Measurements from ENCODE around the gene IQSEC1. TPM values are rescaled to one million over a fixed set of nuclear protein-coding genes. Genes with fewer than 3 reads are reported as not detected.
A peak's percentile ranks its signal among the peaks of the same experiment; 100 is the strongest.

Gene IQSEC1
- total RNA-seq, 4 donors from 2014 or later = 13.7 to 59.4 (median 35.5) TPM

DNA sequence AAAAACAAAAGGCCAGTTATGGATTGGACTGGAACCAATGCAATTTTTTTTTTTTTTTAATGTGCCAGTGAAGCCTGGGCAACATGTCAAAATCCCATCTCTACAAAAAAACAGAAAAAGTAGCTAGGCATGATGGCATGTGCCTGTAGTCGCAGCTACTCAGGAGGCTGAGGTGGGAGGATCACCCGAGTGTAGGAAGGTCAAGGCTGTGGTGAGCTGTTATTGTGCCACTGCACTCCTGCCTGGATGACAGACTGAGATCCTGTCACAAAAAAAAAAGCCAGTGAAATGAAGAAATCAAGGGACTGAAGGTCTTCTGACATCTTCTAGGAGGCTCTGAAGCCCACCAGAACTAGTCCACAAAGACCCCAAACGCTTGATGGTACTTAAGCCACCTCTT is 101.2 kb downstream of the IQSEC1 start:
- Histone ChIP-seq H3K36me3 (no peaks in the 10 kb centered on the region), H3K27ac (no peak overlapping the region), H3K4me1 (peaks cover 0 to 8% (median 5%) of the 10 kb centered on the region in 4 donors), H3K4me3 (no peak overlapping the region), H3K27me3 (no peaks in the 10 kb centered on the region), H3K9me3 (no peaks in the 10 kb centered on the region)
- TF ChIP-seq, protein P1, sequence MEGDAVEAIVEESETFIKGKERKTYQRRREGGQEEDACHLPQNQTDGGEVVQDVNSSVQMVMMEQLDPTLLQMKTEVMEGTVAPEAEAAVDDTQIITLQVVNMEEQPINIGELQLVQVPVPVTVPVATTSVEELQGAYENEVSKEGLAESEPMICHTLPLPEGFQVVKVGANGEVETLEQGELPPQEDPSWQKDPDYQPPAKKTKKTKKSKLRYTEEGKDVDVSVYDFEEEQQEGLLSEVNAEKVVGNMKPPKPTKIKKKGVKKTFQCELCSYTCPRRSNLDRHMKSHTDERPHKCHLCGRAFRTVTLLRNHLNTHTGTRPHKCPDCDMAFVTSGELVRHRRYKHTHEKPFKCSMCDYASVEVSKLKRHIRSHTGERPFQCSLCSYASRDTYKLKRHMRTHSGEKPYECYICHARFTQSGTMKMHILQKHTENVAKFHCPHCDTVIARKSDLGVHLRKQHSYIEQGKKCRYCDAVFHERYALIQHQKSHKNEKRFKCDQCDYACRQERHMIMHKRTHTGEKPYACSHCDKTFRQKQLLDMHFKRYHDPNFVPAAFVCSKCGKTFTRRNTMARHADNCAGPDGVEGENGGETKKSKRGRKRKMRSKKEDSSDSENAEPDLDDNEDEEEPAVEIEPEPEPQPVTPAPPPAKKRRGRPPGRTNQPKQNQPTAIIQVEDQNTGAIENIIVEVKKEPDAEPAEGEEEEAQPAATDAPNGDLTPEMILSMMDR (IDR thresholded peaks at IDR 0.05) = no peak
- TF ChIP-seq POLR2A (IDR thresholded peaks at IDR 0.05) = no peak
- no peak for DNase-seq

DNA sequence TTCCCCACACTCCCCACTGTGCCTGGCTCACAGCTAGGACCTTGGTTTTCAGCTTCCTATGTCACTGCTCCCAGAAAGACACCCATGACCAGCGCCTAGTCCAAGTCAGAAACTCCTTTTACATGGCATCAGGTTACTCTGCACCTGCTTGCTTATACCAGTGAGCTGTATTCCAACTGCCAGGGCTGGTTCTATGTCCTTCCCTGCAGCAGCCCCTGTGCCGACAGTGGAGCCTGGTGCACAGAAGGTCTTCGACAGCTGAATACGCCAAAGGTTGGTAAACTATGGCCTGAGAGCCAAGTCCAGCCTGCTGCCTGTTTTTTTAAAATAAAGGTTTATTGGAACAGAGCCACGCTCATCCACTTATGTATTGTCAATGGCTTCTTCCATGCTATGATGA is 102.5 kb downstream of the IQSEC1 start:
- TF ChIP-seq, protein P1 (IDR thresholded peaks at IDR 0.05) = no peak
- no peak for TF ChIP-seq POLR2A (IDR thresholded peaks at IDR 0.05)
- Histone ChIP-seq H3K27me3 (no peaks in the 10 kb centered on the region), H3K36me3 (no peaks in the 10 kb centered on the region), H3K4me1 (peaks cover 0 to 20% (median 10%) of the 10 kb centered on the region in 4 donors), H3K27ac (no peak overlapping the region), H3K9me3 (no peaks in the 10 kb centered on the region), H3K4me3 (no peak overlapping the region)
- no peak for DNase-seq

DNA sequence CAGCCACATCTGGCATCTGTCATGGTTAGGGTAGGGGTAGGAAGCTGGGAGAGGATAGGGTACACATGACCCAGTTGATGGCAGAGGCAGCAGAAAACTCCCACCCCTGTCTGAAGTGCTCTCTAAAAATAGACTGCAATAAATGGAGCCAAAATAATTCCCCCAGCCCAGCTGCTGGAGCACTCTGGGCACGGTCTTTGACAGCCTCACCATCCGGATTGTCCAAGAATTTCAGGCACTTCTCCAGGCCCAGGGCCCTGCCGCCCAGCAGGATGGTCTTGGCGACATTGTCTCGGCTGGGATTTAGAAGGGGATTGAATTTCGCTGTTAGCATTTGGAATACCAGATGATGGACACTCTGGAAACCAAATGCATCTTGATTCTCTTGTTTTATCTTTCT is 103.7 kb downstream of the IQSEC1 start:
- no peak overlapping the region for H3K27ac ChIP-seq
- peaks cover 0 to 31% (median 12%) of the 10 kb centered on the region in 4 donors for H3K4me1 ChIP-seq
- TF ChIP-seq, protein P1 (IDR thresholded peaks at IDR 0.05) = no peak
- no peak for TF ChIP-seq POLR2A (IDR thresholded peaks at IDR 0.05)

GRCh38 chr3:12968541-12968940 is 104.7 kb downstream of the IQSEC1 start:
- no peak overlapping the region for H3K4me3 ChIP-seq
- no peak overlapping the region for H3K27ac ChIP-seq
- no peak for TF ChIP-seq POLR2A (IDR thresholded peaks at IDR 0.05)
- TF ChIP-seq, protein P1 (IDR thresholded peaks at IDR 0.05) = no peak
- no peaks in the 10 kb centered on the region for H3K27me3 ChIP-seq
- DNase-seq = no peak
- no peaks in the 10 kb centered on the region for H3K36me3 ChIP-seq
- no peaks in the 10 kb centered on the region for H3K9me3 ChIP-seq
- H3K4me1 ChIP-seq = peaks cover 0 to 40% (median 15%) of the 10 kb centered on the region in 4 donors

More for the DNA sequence above, 103.7 kb downstream of the IQSEC1 start:
- H3K4me3 ChIP-seq = no peak overlapping the region
- DNase-seq = no peak
- no peaks in the 10 kb centered on the region for H3K27me3 ChIP-seq
- no peaks in the 10 kb centered on the region for H3K36me3 ChIP-seq
- no peaks in the 10 kb centered on the region for H3K9me3 ChIP-seq

- Histone ChIP-seq H3K27me3 (no peaks in the 10 kb centered on the region), H3K4me1 (peaks cover 0 to 40% (median 15%) of the 10 kb centered on the region in 4 donors), H3K4me3 (peak overlapping the region; percentile 45 to 95 (median 72)), H3K9me3 (no peaks in the 10 kb centered on the region), H3K36me3 (no peaks in the 10 kb centered on the region), H3K27ac (peak overlapping the region; percentile 53 to 81 (median 66))
- TF ChIP-seq POLR2A (IDR thresholded peaks at IDR 0.05) = no peak
- TF ChIP-seq, protein P1 (IDR thresholded peaks at IDR 0.05) = no peak
- peak; percentile 90 to 99 (median 95) for DNase-seq
These were observed 105.5 kb downstream of the IQSEC1 start for GRCh38 chr3:12967606-12968351.

Measured in Peyer's patch (tissue), 4 donors.